HG02973 (cell line): ENCODE results near the gene PTK7.
"Not testable (repeated sequence)": the region's sequence is repeated elsewhere in the genome, so short reads cannot be mapped to it uniquely, and the experiment has no call there.

Experiments
- ATAC-seq: cut with Tn5 transposase; IDR thresholded peaks from one replicate; pipeline ENCODE4 v1.9.1; 2021; ENCODE audit warnings: moderate library complexity; ENCODE audit not compliant: unreplicated experiment

Gene PTK7

GRCh38 chr6:43075670-43076463 is at the start of gene PTK7:
Gene PTK7 (plus strand): TSS chr6:43076314. CDS start chr6:43076489, 175 bp downstream.
- no peak for ATAC-seq

GRCh38 chr6:43026365-43026764 is 49.7 kb upstream of the PTK7 start:
- ATAC-seq = no peak

GRCh38 chr6:43029120-43029519 is 47.0 kb upstream of the PTK7 start:
- ATAC-seq = no peak

- ATAC-seq = no peak
Observed at GRCh38 chr6:43032326-43032725, 43.8 kb upstream of the PTK7 start.

GRCh38 chr6:43033496-43034189 is 42.5 kb upstream of the PTK7 start:
- no peak for ATAC-seq

GRCh38 chr6:43034190-43034525 is 42.0 kb upstream of the PTK7 start:
- ATAC-seq = no peak

- no peak for ATAC-seq
Observed at GRCh38 chr6:43035495-43036194, 40.5 kb upstream of the PTK7 start.

- no peak for ATAC-seq
Observed at GRCh38 chr6:43036712-43037111, 39.4 kb upstream of the PTK7 start.

- no peak for ATAC-seq
Observed at GRCh38 chr6:43037197-43037596, 38.9 kb upstream of the PTK7 start.

- ATAC-seq = no peak
Observed at GRCh38 chr6:43037706-43038105, 38.4 kb upstream of the PTK7 start.

- no peak for ATAC-seq
Observed at GRCh38 chr6:43038727-43039126, 37.4 kb upstream of the PTK7 start.

- ATAC-seq = no peak
Observed at GRCh38 chr6:43040542-43041257, 35.4 kb upstream of the PTK7 start.

GRCh38 chr6:43041475-43041874 is 34.6 kb upstream of the PTK7 start:
- not testable (repeated sequence) for ATAC-seq

GRCh38 chr6:43043310-43043709 is 32.8 kb upstream of the PTK7 start:
- ATAC-seq = no peak

GRCh38 chr6:43045371-43045930 is 30.7 kb upstream of the PTK7 start:
- no peak for ATAC-seq

GRCh38 chr6:43047998-43048397 is 28.1 kb upstream of the PTK7 start:
- ATAC-seq = no peak

- ATAC-seq = no peak
Observed at GRCh38 chr6:43050981-43051380, 25.1 kb upstream of the PTK7 start.

- ATAC-seq = no peak
Observed at GRCh38 chr6:43052225-43052841, 23.8 kb upstream of the PTK7 start.

GRCh38 chr6:43052842-43053544 is 23.1 kb upstream of the PTK7 start:
- ATAC-seq = peak; percentile 18
